ENCODE results near the gene LYPD8.
"Not testable (repeated sequence)": the region's sequence is repeated elsewhere in the genome, so short reads cannot be mapped to it uniquely, and the experiment has no call there.

LYPD8 gene

DNA sequence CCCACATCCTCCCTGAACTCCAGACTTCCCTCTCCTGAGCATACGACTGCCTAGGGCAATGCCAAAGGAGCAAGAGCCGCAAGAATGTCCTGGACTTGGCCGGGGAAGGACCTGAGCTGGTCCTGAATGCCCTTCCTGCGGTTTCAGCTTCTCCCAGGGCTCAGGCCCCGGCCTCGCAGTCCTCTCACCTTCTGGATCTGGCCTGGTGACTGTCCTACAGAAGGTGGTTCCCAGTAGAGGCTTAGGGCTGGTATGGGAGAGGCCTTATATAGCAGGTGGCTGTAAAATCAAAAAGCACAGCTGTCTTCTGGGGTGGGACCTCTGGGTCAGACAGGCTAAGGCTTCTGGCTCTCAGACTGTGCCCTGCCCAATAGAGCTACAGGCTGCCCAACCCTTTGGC lies at the start of gene LYPD8:
Gene LYPD8, minus strand, starts transcription at position 243 of the 400 bp plus-strand sequence. CDS start 4,678 bp downstream, outside the sequence.
- DNase-seq (ENCODE audit: low spot score), result no peak

- no peak for DNase-seq (ENCODE audit: low spot score)
Measured at GRCh38 chr1:248804771-248805681, 49.5 kb upstream of the LYPD8 start.

- not testable (repeated sequence) for DNase-seq (ENCODE audit: low spot score)
Measured at GRCh38 chr1:248803501-248803900, 47.9 kb upstream of the LYPD8 start.

DNA sequence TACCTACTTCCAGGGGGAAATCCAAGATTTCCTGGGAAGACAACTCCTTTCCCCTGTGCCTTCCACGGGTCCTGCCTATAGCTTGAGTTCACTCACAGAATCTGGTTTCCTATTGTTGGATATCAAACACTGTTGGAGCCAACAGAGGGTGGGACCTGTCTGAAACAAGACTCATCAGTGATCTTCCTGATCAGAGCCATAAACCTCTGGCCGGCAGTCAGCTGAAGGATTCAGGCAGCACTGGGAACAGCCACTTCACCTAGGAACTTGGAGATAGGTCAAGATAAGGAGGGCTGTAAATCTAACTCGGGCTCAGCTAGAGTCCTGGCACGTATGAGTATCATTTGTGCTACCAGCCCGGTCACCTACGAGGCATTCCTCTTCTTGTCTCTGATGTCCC lies 46.9 kb upstream of the LYPD8 start:
- no peak for DNase-seq (ENCODE audit: low spot score)

DNA sequence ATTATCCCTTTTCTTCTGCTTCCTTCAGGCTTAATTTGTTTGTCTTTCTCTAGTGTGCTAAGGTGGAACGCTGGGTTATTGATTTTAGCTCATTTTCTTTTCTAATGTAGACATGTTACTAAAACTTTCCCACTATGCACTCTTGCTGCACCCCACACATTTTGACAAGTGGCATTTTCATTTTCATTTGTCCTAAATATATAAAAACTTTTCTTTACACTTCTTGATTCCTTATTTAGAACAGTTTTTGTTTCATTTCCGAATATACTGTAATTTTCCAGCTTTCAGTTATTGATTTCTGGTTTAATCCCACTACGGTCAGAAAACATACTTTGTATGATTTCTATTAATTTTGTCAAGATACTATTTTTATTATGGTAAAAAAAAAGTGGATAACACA lies 44.9 kb upstream of the LYPD8 start:
- no peak for DNase-seq (ENCODE audit: low spot score)

- no peak for DNase-seq (ENCODE audit: low spot score)
Measured at GRCh38 chr1:248798791-248799190, 43.2 kb upstream of the LYPD8 start.

- DNase-seq (ENCODE audit: low spot score), result not testable (repeated sequence)
Measured at GRCh38 chr1:248794663-248795062, 39.1 kb upstream of the LYPD8 start.

DNA sequence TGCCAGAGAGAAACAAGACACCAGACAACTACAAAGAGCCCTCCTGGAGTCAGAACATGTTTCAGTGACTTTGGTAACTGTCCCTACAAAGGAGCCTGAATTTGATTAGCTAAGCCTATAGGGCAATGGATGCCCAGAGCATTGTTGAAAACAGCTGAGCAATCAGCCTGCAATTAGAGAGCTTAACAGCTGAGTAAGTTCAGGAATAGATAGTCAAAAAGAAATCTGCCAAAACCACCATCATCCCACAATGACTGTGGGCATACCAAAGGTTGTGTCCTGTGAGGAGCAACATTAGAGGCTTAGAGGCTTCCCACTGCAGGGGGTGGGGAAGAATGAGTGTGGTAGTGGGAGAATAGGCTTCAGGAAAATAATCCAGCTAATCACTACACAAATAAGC lies 38.0 kb upstream of the LYPD8 start:
- DNase-seq (ENCODE audit: low spot score), result no peak

DNA sequence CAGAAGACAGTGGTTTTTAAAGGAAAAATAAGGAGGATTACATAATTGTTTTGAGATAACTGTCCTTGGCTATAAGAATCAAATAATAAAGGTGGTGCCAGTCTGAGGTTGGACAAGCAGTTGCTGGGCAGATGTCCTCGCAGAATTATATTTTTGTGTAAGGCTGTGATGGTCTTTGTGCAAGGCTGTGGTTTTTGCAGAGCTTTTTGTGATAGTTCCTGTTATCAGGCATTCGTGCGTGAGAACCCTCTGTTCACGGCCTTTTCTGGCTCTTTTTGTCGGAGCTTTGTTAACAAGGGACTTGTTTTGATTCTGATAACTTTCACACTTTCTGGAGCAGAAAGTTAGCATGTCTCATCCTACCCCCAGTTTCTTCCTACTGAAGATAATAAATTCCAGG lies 36.8 kb upstream of the LYPD8 start:
- no peak for DNase-seq (ENCODE audit: low spot score)

DNA sequence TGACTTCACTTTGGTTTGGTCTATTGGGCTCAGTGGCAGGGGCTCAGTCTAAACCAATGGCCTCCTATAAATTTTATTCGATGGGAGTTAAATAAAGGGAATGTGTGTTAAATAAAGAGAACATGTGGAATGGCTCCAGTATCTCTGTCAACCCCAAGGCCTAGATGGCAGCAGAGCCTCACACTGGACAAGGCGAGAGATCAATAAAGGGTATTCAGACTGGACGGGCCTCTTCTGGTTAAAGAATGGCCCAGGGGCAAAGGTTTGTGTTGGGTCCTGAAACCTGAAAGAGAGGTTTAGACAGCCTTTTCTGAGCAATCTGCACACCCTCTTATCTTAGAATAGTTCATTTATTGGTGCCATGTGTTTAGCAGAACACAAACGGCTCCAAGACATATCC lies 35.5 kb upstream of the LYPD8 start:
- DNase-seq (ENCODE audit: low spot score), result no peak

GRCh38 chr1:248790456-248790855 lies 34.9 kb upstream of the LYPD8 start:
- DNase-seq (ENCODE audit: low spot score), result no peak

DNA sequence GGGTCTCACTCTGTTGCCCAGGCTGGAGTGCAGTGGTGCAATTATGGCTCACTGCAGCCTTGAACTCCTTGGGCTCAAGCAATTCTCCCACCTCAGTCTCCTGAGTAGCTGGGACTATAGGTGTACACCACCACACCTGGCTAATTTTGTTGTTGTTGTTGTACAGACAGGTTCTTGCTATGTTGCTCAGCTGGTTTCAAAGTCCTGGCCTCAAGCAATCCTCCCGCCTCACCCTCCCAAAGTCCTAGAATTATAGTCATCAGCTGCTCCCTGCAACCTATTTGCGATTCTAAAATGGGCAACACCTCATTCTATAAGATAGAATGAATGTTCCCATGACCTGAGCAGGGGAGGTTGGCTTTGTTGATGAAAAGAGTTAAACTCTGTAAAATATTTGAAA lies 33.8 kb upstream of the LYPD8 start:
- not testable (repeated sequence) for DNase-seq (ENCODE audit: low spot score)

DNA sequence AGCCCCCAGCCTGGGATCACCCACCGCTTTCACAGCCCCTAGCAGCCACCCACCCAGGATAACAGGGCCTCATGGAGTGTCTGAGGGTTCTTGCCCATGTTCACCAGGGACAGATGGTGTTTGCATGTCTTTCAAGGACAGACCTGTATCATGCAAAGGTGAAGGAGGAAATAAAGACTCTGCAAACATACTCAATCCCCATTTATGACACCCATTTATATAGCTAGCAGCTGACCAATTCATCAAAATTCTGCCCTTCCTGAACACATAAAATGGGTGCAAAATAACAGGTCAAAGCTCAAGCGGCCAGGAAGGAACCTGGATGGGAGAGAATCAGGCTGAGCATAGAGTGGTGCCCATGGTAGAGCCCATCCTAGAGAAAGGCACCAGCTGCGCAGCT lies 32.8 kb upstream of the LYPD8 start:
- DNase-seq (ENCODE audit: low spot score), result no peak

GRCh38 chr1:248787430-248787829 lies 31.9 kb upstream of the LYPD8 start:
- no peak for DNase-seq (ENCODE audit: low spot score)

DNA sequence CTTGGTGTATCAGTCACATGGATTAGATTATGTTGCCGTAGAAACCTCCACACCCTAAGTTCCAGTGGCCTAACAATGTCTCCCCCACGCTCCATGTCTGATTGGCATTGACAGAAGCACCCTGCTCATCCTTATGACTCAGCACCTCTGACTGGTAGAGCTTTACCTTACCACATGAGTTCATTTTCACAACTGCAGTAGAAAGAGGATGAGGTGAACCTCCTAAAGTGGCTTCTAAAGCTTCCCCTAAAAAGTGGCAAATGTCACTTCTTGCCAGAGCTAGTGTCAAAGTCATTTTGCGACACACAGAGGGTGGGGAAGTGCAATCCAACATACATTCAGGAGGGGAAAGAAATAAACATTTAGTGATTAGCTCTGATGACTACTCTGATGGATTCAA lies 30.6 kb upstream of the LYPD8 start:
- no peak for DNase-seq (ENCODE audit: low spot score)

DNA sequence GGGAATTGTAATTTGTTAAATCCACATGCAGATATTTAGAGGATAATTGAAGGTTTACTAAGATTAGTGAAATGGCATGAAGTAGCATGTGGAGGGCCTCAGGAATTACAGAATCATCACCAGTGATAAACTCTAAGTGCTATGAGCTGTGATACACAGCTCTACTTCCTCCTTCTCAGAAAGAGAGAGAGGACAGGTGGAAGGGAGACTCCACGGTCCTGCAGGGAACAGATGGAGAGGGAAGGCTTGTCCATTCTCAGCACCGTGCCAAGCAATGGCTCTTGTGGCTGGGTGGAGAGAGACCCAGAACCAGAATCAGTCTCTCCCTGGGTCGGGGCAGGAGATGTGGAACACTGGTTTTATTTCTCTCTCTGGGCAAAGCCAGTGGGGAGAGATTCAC lies 27.8 kb upstream of the LYPD8 start:
- no peak for DNase-seq (ENCODE audit: low spot score)

GRCh38 chr1:248782416-248783141 lies 27.0 kb upstream of the LYPD8 start:
- no peak for DNase-seq (ENCODE audit: low spot score)

- no peak for DNase-seq (ENCODE audit: low spot score)
Measured at GRCh38 chr1:248779350-248779749, 23.8 kb upstream of the LYPD8 start.

GRCh38 chr1:248778906-248779305 lies 23.3 kb upstream of the LYPD8 start:
- DNase-seq (ENCODE audit: low spot score), result no peak

DNA sequence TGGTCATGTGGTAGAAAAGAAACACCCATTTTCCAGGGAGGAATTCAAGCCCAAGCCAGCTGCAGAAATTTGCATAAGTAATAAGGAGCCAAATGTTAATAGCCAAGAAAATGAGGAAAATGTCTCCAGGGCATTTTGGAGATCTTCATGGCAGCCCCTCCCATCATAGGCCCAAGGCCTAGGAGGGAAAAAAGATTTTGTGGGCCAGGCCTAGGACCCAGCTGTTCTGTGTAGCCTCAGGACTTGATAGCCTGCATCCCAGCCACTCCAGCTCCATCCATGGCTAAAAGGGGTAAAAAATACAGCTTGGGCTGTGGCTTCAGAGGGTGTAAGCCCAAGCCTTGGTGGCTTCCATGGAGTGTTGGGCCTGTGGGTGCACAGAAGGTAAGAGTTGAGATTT lies 21.4 kb upstream of the LYPD8 start:
- DNase-seq (ENCODE audit: low spot score), result no peak

DNA sequence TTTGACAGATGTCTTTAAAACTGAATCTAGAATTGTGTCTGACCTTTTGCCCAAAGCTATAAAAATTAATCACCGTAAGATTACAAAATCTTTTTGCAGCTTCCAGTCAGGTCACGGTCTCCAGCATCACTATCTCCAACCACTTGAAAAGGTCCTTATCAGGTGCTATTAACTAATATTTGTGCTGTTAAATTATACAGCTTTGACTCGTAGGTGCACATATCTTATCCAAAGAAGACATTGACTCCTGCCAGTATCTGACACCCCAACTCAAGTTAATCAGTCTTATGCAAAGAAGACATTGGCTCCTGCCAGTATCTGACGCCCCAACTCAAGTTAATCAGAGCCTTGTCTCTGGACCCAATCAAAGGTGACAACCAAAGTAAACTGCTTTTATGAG lies 19.9 kb upstream of the LYPD8 start:
- no peak for DNase-seq (ENCODE audit: low spot score)

DNA sequence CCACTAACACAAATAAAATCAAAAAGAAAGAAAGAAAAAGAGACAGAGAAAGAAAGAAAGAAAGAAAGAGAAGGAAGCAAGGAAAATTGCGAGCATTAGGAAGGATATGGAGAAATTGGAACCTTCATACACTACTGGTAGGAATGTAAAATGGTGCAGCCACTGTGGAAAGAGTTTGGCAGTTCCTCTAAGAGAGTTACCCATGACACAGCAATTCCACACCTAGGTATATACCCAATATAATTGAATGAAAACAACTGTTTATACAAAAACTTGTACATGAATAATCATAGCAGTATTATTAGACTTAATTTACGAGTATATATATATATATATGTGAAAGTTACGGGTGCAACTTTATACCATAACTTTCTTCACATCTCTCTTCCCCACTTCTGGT lies 4.1 kb upstream of the LYPD8 start:
- no peak for DNase-seq (ENCODE audit: low spot score)

DNA sequence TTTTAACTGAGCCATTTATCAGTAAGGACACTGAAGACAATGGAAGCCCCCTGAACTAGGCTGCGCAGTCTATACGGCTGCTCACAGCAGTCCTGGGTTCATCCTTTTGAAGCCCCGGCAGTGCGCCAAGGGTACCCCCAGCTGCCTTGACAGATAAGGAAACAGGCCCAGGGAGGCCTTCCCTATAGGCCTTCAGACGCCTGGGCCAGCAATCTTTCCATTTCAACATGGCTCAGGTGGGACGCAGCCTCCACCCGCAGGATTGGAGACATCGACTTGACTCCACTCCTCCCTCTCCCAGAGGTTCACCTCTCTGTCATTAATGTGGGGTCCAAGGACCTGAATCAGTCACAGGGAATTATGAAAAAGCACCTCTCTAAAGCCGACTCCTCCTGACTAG lies 2.8 kb upstream of the LYPD8 start:
- no peak for DNase-seq (ENCODE audit: low spot score)
